HG03439 (cell line): ENCODE data around the gene ADAMTS1.

Experiments used
- ATAC-seq: cut with Tn5 transposase; IDR thresholded peaks from one replicate; pipeline ENCODE4 v1.9.1; 2021; ENCODE audit warnings: mild to moderate bottlenecking, moderate library complexity; ENCODE audit not compliant: unreplicated experiment

The ADAMTS1 gene

GRCh38 chr21:26846036-26846931 is 1.1 kb upstream of the ADAMTS1 start:
- no peak for ATAC-seq

- ATAC-seq = no peak
Measured at GRCh38 chr21:26845759-26846035, 488 bp upstream of the ADAMTS1 start.

GRCh38 chr21:26844258-26845065 is 747 bp downstream of the ADAMTS1 start:
- no peak for ATAC-seq

GRCh38 chr21:26843933-26844257 is 1.3 kb downstream of the ADAMTS1 start:
- ATAC-seq = no peak

GRCh38 chr21:26842974-26843932 is 2.0 kb downstream of the ADAMTS1 start:
- no peak for ATAC-seq

GRCh38 chr21:26842300-26842699 is 2.9 kb downstream of the ADAMTS1 start:
- ATAC-seq = no peak

- ATAC-seq = no peak
Measured at GRCh38 chr21:26840912-26841311, 4.3 kb downstream of the ADAMTS1 start.

- no peak for ATAC-seq
Measured at GRCh38 chr21:26840201-26840600, 5.0 kb downstream of the ADAMTS1 start.

GRCh38 chr21:26837539-26837938 is 7.7 kb downstream of the ADAMTS1 start:
- no peak for ATAC-seq

- ATAC-seq = no peak
Measured at GRCh38 chr21:26836528-26836927, 8.7 kb downstream of the ADAMTS1 start.

- ATAC-seq = no peak
Measured at GRCh38 chr21:26835714-26836265, 9.4 kb downstream of the ADAMTS1 start.

GRCh38 chr21:26835027-26835713 is 10.0 kb downstream of the ADAMTS1 start:
- ATAC-seq = no peak

GRCh38 chr21:26834181-26834905 is 10.9 kb downstream of the ADAMTS1 start:
- no peak for ATAC-seq

- ATAC-seq = no peak
Measured at GRCh38 chr21:26833460-26833939, 11.7 kb downstream of the ADAMTS1 start.

GRCh38 chr21:26833011-26833410 is 12.2 kb downstream of the ADAMTS1 start:
- ATAC-seq = no peak

- no peak for ATAC-seq
Measured at GRCh38 chr21:26832546-26832945, 12.7 kb downstream of the ADAMTS1 start.

- ATAC-seq = no peak
Measured at GRCh38 chr21:26826801-26827200, 18.4 kb downstream of the ADAMTS1 start.

- no peak for ATAC-seq
Measured at GRCh38 chr21:26820509-26820908, 24.7 kb downstream of the ADAMTS1 start.

- no peak for ATAC-seq
Measured at GRCh38 chr21:26819740-26820324, 25.4 kb downstream of the ADAMTS1 start.
